AG09309 (cell line): ENCODE results near the gene PHKG2.

Source experiments
- DNase-seq: peaks from one replicate; pipeline ENCODE4 v3.0.0-alpha.2; 2010; ENCODE audit warnings: low read depth
- H3K4me3 ChIP-seq: 2 replicates; pipeline ENCODE4 v1.5.1; 2011; ENCODE audit warnings: mild to moderate bottlenecking, low read depth, low read length, moderate library complexity; ENCODE audit not compliant: control insufficient read depth
- TF ChIP-seq, protein P1 (sequence below): IDR thresholded peaks from 2 replicates; pipeline ENCODE4 v1.5.1; 2011; ENCODE audit warnings: mild to moderate bottlenecking, low read depth, low read length, inconsistent platforms; ENCODE audit not compliant: insufficient read depth, control insufficient read depth; ENCODE audit errors: missing control alignments

Gene PHKG2

DNA sequence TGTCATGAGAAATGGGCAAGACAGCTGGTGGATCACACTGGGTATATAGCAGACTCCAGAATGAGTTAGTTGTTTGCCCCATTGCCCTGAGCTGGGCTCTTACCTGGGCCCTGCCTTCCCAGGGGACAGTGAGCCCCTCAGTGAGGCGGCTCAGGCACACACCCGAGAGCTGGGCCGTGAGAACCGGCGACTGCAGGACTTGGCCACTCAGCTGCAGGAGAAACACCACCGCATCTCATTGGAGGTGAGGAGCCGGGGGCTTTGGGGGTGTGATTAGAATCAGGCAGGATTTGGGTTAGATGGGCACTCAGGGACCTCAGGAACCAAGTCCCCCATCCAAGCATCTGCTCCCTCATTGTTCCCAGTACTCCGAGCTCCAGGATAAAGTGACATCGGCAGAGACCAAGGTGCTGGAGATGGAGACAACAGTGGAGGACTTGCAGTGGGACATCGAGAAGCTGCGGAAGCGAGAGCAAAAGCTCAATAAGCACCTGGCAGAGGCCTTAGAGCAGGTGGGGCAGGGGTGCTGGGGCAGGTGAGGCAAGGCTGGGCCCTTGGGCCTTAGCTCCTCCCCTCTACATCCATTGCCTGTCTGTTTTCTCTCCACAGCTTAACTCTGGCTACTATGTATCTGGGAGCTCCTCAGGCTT is 16.7 kb downstream of the PHKG2 start:
- DNase-seq, result no peak

DNA sequence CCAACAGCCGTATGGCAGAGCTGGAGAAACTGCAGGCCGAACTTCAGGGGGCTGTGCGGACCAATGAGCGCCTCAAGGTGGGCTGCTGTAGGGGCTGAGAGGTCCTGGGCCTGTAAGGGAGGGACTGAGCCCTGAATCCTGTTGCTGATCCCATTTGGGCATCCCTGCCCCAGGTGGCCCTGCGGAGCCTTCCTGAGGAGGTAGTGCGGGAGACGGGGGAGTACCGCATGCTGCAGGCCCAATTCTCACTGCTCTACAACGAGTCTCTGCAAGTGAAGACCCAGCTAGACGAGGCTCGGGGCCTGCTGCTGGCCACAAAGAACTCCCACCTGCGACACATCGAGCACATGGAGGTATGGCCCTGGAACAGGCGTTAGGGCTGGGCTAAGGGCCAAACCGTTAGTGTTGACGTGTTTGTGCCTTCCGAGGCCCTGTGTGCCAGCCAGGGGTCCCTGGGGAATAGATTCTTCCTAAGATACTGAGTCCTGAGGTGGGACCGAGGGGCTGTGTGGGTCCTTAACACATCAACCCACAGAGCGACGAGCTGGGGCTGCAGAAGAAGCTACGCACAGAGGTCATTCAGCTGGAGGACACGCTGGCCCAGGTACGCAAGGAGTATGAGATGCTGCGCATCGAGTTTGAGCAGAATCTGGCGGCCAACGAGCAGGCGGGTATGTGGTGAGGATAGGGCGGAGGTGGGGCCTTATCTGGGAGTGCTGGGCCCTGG is 18.1 kb downstream of the PHKG2 start:
- no peak for DNase-seq

More for the DNA sequence above, 16.7 kb downstream of the PHKG2 start:
- TF ChIP-seq, protein P1, sequence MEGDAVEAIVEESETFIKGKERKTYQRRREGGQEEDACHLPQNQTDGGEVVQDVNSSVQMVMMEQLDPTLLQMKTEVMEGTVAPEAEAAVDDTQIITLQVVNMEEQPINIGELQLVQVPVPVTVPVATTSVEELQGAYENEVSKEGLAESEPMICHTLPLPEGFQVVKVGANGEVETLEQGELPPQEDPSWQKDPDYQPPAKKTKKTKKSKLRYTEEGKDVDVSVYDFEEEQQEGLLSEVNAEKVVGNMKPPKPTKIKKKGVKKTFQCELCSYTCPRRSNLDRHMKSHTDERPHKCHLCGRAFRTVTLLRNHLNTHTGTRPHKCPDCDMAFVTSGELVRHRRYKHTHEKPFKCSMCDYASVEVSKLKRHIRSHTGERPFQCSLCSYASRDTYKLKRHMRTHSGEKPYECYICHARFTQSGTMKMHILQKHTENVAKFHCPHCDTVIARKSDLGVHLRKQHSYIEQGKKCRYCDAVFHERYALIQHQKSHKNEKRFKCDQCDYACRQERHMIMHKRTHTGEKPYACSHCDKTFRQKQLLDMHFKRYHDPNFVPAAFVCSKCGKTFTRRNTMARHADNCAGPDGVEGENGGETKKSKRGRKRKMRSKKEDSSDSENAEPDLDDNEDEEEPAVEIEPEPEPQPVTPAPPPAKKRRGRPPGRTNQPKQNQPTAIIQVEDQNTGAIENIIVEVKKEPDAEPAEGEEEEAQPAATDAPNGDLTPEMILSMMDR, result no peak
- no peak overlapping the region for H3K4me3 ChIP-seq

DNA sequence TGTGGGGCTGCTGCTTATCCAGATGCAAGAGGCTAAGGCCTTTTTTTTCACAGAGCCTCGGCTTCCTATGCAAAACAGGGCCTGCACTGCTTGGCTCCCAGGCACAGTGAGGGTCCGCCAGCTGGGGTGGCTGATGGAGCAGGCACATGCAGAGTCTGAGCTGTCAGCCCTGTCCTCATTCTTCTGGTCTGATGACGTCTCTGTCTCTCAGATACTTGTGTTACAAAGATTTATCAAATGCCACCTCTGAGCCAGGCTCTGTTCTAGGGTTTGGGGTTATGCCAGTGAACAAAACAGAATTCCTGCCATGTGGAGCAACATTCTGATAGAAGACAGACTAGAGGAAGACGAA is 18.7 kb downstream of the PHKG2 start:
- DNase-seq, result no peak
- TF ChIP-seq, protein P1, result no peak
- no peak overlapping the region for H3K4me3 ChIP-seq

More for the DNA sequence above, 18.1 kb downstream of the PHKG2 start:
- no peak overlapping the region for H3K4me3 ChIP-seq
- TF ChIP-seq, protein P1, result no peak

DNA sequence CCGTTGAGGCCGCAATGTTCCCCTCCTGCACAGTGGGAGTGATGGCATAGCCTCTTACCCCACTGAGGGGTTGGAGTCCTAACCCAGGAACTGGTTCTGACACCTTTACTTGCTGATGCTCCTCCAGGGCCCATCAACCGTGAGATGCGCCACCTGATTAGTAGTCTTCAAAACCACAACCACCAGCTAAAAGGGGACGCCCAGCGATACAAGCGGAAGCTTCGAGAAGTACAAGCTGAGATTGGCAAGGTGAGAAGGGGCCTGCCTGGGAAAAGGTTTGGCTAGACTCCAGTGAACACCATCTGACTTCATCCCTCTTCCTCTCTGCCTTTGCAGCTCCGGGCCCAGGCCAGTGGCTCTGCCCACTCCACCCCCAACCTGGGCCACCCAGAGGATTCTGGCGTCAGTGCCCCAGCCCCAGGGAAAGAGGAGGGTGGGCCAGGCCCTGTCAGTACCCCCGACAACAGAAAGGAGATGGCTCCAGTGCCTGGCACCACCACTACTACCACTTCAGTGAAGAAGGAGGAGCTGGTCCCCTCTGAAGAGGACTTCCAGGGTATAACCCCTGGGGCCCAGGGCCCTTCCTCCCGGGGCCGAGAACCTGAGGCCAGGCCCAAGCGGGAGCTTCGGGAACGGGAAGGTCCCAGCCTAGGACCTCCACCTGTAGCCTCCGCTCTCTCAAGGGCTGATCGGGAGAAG is 19.7 kb downstream of the PHKG2 start:
- DNase-seq, result no peak
- TF ChIP-seq, protein P1, result no peak
- no peak overlapping the region for H3K4me3 ChIP-seq

DNA sequence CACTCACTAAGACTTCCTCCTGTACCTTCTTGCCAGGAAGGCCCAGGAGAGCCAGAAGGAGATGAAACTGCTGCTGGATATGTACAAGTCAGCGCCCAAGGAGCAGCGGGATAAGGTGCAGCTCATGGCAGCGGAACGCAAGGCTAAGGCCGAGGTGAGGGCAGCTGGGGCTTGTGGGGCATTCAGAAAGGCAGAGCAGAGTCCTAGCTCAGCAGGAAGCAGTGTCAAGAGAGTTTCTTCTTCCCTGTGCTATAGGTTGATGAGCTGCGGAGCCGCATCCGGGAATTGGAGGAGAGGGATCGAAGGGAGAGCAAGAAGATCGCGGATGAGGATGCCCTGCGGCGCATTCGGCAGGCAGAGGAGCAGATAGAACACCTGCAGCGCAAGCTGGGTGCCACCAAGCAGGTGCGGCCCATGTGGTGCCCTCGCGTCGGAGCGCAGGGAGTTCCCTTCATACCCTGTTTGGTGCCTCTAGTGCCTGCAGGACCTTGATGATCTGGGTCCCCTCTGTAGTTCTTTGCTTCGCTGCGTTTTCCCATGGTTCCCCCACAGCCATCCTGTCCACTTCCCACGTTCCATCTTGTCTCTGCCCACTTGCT is 20.5 kb downstream of the PHKG2 start:
- H3K4me3 ChIP-seq, result no peak overlapping the region
- no peak for DNase-seq
- TF ChIP-seq, protein P1, result no peak

DNA sequence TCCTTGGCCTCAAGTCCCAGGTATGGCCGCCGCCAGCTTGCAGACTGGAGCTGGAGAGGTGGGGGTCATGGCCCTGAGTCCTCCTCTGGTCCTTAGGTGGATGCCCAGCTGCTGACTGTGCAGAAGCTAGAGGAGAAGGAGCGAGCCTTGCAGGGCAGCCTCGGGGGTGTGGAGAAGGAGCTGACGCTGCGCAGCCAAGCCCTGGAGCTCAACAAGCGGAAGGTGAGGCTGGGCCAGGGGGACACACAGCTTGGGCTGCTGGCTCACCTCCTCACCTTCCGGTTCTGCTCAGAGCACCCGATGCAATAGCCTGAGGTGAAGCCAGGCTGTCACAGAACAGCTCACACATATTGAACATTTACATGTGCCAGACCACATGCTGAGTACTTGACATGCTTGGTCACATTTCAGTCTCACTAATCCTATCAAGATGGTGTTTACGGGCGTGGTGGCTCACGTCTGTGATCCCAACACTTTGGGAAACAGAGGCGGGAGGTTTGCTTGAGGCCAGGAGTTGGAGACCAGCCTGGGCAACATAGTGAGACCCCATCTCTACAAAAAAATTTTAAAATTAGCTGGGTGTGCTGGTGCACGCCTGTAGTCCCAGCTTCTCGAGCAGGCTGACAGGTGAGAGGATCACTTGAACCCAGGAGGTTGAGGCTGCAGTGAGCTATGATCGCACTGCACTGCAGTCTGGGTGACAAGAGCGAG is 21.3 kb downstream of the PHKG2 start:
- TF ChIP-seq, protein P1, result no peak
- DNase-seq, result no peak

More for the DNA sequence above, 21.3 kb downstream of the PHKG2 start:
- H3K4me3 ChIP-seq, result no peak overlapping the region
